ENCODE measurements around the gene CRLF3. TPM values are rescaled to one million over a fixed set of nuclear protein-coding genes. Genes with fewer than 3 reads are reported as not detected.

The CRLF3 gene
- total and polyA plus RNA-seq, 10 donors, result 21.0 to 51.9 (median 48.4) TPM

Small RNA genes within 50 kb of the gene (small RNA-seq; reads per million reads assigned to genes)
- 0 reads per million in 4 donors for gene RNU6-298P

Other genes starting within 250 kb of the CRLF3 start
- gene ATAD5, start 7.3 kb upstream of the CRLF3 start, total RNA-seq, result 1 to 10 TPM; 3.5 to 7.4 (median 4.5) TPM
- gene ATAD5, start 7.3 kb upstream of the CRLF3 start, polyA plus RNA-seq, result under 1 TPM; 0.61 to 0.80 (median 0.67) TPM
- 10 to 100 TPM; 16.0 to 33.4 (median 18.0) TPM for gene TEFM, start 81.5 kb upstream of the CRLF3 start, total RNA-seq
- gene TEFM, start 81.5 kb upstream of the CRLF3 start, polyA plus RNA-seq, result 10 to 100 TPM in 2 of 3 donors, 1 to 10 TPM in 1; 8.4 to 14.6 (median 11.2) TPM
- 10 to 100 TPM; 40.0 to 79.7 (median 67.1) TPM for gene ADAP2, start 97.3 kb upstream of the CRLF3 start, total RNA-seq
- gene ADAP2, start 97.3 kb upstream of the CRLF3 start, polyA plus RNA-seq, result 10 to 100 TPM; 10.3 to 17.7 (median 11.5) TPM
- gene RNF135, start 146.3 kb upstream of the CRLF3 start, total RNA-seq, result 10 to 100 TPM; 26.3 to 43.6 (median 40.5) TPM
- gene RNF135, start 146.3 kb upstream of the CRLF3 start, polyA plus RNA-seq, result 10 to 100 TPM; 20.1 to 27.4 (median 26.4) TPM